ENCODE results near the gene CCDC69.
"Not testable (repeated sequence)": the region's sequence is repeated elsewhere in the genome, so short reads cannot be mapped to it uniquely, and the experiment has no call there.

Gene CCDC69
- long read RNA-seq, donor 1, partial matches to known transcripts, result 0 of 1 reads
- long read RNA-seq, donor 1, other reads (novel, unspliced or antisense), result 0 of 1 reads
- long read RNA-seq, donor 2, partial matches to known transcripts, result 0 of 1 reads
- long read RNA-seq, donor 2, other reads (novel, unspliced or antisense), result 0 of 1 reads
- long read RNA-seq, donor 3, partial matches to known transcripts, result 0 of 2 reads
- long read RNA-seq, donor 3, other reads (novel, unspliced or antisense), result 0 of 2 reads
- long read RNA-seq, donor 4, result 0 reads
- long read RNA-seq, donor 5, result 0 reads
- long read RNA-seq, donor 6, partial matches to known transcripts, result 0 of 2 reads
- long read RNA-seq, donor 6, other reads (novel, unspliced or antisense), result 0 of 2 reads
- long read RNA-seq, donor 7, partial matches to known transcripts, result 0 of 2 reads
- long read RNA-seq, donor 7, other reads (novel, unspliced or antisense), result 0 of 2 reads
- long read RNA-seq, donor 8, result 0 reads

DNA sequence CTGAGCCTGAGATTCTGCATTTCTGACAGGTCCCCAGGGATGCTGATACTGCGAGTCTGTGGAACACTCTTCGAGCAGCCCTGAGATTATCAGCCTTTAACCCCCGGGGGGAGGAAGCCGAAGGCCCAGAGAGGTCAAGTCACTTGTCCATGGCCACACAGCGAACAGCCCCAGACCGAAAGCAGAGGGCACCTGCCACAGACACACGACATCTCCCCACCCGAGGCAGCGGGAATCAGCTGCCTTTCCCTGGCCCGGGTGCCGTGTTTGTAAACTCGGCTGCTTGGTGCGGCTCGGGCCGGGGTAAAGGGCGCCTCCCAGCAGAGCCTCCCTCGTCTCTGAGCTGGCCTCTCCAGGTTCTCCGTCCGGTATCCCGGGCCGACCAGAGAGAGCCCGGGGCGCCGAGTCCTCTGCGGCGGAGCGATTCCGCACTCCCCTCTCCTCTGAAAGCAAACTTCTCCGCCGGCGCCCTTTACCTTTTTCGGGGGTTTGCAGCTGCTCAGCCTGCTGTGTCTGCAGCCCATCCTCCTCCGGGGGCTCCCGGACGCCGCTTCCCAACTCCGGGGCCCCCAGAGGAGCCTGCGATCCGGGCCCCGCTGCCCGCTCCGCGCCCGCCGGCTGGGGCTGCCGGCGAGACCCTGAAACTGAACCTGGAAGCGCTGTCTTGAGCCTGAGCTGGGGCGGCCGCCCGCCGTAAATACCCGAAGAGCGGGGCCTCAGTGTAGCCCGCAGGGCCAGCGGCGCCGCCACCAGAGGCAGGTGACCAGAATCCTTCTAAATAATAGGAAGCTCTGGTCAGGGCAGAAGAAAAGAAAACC, at the start of gene CCDC69:
CCDC69 (minus strand) TSS at position 646 of the 818 bp plus-strand sequence; CDS start at position 524, 122 bp downstream.
- peak; percentile 93 for DNase-seq

GRCh38 chr5:151271336-151271735, 47.4 kb upstream of the CCDC69 start:
- DNase-seq, result no peak

GRCh38 chr5:151270599-151270998, 46.7 kb upstream of the CCDC69 start:
- no peak for DNase-seq

DNA sequence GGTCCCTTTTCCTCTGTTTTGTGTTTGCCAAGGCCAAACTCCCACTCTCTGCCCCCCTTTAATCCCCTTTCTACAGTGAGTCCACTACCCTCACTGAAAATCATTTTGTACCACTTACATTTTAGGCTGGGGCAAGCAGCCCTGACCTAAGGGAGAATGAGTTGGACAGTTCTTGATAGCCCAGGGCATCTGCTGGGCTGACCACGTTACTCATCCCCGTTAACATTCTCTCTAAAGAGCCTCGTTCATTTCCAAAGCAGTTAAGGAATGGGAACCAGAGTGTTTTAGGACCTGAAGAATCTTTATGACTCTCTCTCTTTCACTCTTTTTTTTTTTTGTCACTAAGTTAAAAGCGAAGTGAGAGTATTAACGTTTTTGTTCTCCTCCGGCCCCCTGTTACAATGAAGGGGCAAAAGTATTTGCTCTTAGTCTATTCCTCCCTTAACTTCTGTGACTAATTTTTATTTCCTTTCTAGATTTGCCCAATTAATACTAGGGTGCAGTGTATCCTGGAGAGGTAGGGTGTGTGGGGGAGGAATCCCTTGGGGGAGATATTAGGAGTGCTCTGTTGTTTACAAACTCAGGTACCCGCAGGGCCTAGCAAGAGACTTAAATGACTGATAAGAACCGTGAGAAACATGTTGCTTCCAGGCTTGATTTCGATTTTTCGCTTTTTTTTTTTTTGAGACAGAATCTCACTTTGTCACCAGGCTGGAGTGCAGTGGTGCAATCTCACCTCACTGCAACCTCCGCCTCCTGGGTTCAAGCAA, 43.8 kb upstream of the CCDC69 start:
- no peak for DNase-seq

DNA sequence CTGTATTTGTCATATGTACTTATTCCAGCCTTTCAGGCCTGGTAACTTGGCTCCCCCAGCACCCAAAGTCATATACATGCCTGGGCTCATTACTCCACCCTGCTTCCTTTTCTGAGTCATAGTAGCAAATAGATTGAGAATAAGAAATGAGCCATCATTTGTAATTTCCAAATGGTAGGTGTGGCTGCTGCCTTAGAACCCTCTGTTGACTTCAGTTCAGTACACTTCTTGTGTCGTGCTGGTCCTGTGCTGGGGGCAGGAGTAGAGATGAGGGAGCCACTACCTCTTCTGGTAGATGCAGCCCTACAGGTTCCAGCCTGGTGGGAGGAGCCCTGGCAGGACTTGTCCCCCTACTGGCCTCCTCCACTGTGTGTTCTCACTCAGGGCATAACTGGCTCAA, 40.2 kb upstream of the CCDC69 start:
- DNase-seq, result no peak

DNA sequence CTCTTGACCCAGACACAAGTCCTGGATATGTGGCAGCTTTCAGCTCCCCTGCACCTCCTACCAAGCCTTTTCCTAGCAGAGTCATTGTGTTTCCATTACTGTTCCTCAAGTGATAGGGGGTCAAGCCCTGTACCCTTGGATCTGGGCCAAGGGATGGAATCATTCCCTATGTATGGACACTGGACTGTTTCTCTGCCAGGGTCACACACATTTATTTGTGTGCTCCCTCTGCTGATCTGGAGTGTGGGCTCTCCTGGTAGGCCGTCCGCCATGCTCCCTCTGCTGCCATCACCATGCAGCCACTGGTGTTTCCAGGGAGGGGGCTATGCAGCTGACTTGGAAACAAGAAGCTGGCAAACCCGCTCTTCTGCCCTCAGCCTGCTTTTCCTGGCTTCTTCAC, 38.6 kb upstream of the CCDC69 start:
- DNase-seq, result no peak

- DNase-seq, result no peak
Observed at GRCh38 chr5:151259931-151260330, 36.0 kb upstream of the CCDC69 start.

- no peak for DNase-seq
Observed at GRCh38 chr5:151258816-151259215, 34.9 kb upstream of the CCDC69 start.

DNA sequence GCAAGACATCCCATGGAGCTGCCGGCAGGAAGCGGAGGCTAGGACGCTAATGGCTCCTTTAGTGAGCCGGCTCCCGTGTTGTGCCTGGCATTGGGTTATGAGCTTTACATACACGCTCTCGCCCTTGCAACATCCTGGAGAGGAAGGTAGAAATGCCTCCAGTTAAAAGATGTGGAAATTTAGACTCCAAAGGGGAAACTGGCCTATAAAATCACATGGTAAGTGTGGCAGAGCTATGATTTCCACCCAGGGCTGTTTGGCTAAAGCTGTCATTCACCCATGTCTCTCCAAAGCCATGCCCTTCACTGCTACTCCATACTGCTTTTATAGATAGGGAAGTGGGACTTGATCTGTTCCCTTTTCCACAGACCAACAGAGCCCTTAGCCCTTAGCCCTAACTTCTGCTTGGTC, 34.3 kb upstream of the CCDC69 start:
- DNase-seq, result no peak

DNA sequence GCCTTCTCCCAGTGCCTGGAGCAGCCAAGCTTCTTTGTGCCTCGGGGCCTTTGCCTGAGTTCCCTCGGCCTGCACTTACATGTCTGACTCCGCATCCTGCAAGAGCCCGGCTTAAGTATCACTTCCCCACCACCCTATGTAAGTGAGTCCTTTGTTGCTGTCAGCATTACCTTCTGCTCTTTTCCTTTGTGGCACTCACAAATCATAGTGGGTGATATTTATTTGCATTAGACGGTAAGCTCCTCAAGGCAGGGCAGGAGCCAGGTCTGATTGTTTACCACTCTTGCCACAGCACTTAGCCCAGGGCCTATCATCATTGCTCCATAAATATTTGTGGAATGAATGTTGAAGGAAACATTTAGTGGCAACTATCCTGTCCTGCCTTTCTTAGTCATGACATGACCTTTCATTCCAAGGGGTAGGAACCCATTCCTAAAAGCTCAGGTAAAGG, 33.9 kb upstream of the CCDC69 start:
- no peak for DNase-seq

GRCh38 chr5:151255621-151256286, 31.9 kb upstream of the CCDC69 start:
- DNase-seq, result no peak

DNA sequence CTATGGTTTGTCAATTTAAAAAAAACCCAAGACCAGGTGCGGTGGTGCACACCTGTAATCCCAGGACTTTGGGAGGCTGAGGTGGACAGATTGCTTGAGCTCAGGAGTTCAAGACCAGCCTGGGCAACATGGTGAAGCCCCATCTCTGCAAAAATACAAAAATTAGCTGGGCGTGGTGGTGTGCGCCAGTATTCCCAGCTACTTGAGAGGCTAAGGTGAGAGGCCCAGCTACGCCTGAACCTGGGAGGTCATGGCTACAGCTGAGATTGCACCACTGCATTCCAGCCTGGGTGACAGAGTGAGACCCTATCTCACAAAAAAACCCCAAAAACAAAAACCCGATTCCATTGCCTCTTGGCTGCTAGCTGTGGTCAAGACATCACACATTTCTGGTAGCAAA, 31.1 kb upstream of the CCDC69 start:
- DNase-seq, result not testable (repeated sequence)

- DNase-seq, result no peak
Observed at GRCh38 chr5:151254556-151254955, 30.7 kb upstream of the CCDC69 start.

DNA sequence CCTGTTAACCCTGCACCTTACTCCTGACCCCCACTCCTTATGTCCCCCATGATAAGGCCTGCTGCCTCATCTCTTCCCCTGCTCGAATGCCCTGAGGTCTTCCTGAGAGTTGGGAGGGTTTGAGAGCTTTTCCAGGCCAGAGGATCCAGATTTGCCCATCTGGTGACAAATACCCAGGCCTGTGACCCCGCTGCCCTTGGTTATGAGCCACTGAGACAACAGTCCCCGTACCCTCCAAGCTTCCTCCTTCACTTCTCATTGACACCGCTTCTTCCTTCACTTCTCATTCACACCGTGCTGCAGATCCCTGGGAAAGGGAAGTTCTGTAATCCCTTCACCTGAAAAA, 29.7 kb upstream of the CCDC69 start:
- DNase-seq, result peak; percentile 7

DNA sequence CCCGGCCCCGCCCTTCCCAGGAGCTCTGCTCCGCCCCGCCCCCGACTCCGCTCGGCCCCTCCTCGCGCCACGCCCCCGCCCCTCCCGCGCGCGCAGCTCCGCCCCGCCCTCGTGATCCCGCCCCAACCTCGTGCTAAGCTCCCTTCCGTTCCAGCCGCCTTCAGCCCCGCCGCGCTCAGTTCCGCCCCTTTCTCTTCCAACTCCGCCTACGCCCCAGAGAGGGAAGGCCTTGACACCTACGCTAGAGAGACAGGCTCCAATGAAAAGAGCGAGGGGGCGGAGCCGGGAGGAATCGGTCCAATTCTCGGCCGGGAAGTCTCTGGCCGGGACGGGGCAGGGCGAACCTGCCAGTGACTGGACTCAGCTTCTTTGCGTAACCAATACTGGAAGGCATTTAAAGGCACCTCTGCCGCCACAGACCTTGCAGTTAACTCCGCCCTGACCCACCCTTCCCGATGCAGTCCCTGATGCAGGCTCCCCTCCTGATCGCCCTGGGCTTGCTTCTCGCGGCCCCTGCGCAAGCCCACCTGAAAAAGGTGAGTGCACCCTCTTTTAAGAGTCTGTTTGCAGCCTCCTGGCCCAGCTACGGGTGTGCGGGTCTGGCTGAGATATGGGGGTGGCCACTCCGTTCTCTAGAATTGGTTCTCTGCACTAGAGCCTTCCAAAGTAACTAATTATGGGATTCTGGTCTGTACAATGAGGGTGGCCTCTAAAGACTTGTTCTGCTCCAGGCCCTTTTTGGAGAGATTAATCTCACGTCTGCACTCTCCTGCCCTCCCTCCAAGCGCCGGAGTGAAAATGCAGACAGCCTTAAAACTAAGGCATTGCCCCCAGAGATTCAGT, 29.1 kb upstream of the CCDC69 start, which contains the start of gene GM2A:
GM2A (plus strand) TSS at position 424 of the 843 bp plus-strand sequence; CDS start at position 456, 32 bp downstream.
- DNase-seq, result peak; percentile 80

DNA sequence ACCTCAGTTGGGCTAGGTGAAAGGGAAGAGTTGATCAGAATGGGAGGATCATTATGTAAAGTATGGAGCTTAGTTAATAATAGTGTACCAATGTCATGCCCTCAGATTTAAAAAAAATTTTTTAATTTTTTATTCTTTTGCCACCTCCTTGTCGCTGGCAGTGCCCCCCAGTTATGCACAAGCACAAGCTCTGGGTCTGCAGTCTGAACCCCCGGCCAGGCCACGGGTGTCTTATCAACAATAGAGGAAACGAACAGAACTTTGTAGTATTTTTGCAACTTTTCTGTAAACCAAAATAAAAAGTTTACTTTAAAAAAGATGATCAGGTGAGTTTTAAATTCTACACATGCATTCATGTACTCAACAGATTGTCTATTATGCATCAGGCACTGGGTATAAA, 27.7 kb upstream of the CCDC69 start:
- no peak for DNase-seq

GRCh38 chr5:151251001-151251551, 27.2 kb upstream of the CCDC69 start:
- DNase-seq, result no peak

- no peak for DNase-seq
Observed at GRCh38 chr5:151250346-151251000, 26.6 kb upstream of the CCDC69 start.

DNA sequence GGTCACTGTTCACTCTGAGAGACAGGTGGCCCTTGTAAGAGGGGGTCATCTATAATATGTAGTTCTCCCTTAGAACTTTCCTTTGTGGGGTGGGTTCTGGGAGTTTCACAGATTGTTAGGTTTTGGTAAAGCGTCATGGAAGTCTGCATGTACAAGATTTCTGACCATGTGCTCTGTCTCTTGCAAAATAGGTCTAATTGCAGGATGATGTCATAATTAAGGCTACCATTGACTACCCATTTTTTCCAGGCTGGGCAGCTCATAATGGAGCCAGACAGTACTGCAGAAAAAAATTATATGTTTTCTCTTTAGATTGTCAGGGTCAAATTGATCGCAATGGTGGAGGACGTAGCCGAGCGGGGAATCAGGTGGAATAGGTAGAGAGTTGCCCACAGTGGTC, 25.4 kb upstream of the CCDC69 start:
- no peak for DNase-seq

DNA sequence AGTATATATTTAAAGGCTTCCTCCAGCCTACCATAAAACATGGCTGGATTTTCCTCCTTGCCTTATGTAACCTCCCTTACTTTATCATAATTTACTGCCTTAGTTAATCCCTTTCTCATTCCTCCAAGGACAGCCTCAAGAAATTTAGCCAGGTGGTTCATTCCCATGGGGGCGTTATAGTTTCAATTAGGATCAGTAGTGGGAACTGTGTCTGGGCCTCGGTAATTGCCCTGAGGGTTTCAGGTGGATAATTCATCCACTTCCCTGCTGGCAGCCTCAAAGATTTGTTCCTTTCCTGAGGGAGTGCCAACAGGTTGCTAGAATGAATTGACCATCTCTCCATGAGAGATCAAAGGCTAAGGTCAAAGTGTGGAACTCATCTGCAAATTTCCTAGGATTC, 24.8 kb upstream of the CCDC69 start:
- no peak for DNase-seq

All from right kidney (tissue), 9 donors.